Epithelial cell of esophagus (primary cell): ENCODE measurements around the gene KCTD20.
"Not testable (repeated sequence)": the region's sequence is repeated elsewhere in the genome, so short reads cannot be mapped to it uniquely, and the experiment has no call there.

Experiments used
- DNase-seq: peaks from one replicate; pipeline ENCODE4 v3.0.0; 2010; ENCODE audit warnings: low read depth
- H3K4me3 ChIP-seq: 2 replicates; pipeline ENCODE4 v1.5.1; 2011; ENCODE audit warnings: mild to moderate bottlenecking, low read length, control low read depth
- TF ChIP-seq, protein P1 (sequence below): IDR thresholded peaks from 2 replicates; pipeline ENCODE4 v1.5.1; 2011; ENCODE audit warnings: low read depth, mild to moderate bottlenecking, low read length, control low read depth, inconsistent platforms; ENCODE audit not compliant: insufficient read depth; ENCODE audit errors: missing control alignments

KCTD20 gene

DNA sequence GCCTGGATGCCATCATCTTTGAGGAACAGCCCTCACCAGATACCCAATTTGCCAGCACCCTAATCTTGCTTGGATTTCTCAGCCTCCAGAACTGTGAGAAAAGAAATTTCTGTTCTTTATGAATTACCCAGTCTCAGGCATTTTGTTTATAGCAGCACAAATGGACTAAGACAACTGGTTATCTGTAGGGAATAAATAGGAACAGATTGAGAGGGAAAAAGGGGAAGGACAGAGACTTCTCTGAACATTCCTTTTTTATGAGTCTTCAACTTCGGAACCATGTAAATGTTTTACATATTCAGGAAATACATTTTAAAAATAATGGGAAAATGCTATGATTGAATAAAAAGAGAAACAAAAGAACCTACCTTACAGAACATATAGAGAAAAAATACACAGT is 20.9 kb downstream of the KCTD20 start:
- no peak for DNase-seq
- H3K4me3 ChIP-seq = no peak overlapping the region
- TF ChIP-seq, protein P1, sequence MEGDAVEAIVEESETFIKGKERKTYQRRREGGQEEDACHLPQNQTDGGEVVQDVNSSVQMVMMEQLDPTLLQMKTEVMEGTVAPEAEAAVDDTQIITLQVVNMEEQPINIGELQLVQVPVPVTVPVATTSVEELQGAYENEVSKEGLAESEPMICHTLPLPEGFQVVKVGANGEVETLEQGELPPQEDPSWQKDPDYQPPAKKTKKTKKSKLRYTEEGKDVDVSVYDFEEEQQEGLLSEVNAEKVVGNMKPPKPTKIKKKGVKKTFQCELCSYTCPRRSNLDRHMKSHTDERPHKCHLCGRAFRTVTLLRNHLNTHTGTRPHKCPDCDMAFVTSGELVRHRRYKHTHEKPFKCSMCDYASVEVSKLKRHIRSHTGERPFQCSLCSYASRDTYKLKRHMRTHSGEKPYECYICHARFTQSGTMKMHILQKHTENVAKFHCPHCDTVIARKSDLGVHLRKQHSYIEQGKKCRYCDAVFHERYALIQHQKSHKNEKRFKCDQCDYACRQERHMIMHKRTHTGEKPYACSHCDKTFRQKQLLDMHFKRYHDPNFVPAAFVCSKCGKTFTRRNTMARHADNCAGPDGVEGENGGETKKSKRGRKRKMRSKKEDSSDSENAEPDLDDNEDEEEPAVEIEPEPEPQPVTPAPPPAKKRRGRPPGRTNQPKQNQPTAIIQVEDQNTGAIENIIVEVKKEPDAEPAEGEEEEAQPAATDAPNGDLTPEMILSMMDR = no peak

DNA sequence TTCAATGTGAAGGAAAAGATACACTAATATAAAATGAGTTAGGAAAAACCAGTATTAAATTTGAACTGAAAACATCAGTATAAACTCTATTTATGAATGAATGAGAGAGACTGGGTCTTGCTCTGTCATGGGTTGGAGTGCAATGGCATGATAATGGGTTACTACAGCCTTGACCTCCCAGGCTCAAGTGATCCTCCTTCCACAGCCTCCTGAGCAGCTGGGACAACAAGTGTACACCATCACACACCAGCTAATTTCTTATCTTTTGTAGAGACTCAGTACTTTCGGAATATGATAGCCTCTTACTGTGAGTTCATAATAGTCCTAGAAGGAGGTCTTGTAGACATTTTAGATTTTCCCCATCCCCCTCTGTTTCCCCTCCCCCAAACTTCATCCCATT is 21.4 kb downstream of the KCTD20 start:
- DNase-seq = no peak
- H3K4me3 ChIP-seq = no peak overlapping the region
- TF ChIP-seq, protein P1 = no peak

DNA sequence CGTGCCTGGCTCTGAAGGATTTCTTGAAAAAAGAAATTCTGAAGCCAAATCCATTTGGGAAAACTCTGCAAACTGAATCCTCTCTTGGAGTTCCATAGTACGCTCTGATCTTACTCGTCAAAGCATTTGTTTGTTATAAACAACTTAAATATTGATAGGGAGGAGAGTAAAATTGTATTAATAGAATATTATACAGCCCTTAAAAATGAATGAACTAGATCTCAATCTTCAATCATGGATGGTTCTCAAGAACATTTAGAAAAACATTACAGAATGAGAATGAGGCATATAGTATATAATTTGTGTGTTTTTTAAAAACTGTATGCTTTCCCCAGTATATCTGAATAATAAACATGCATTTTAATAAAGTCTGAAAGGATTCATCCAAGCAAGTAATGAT is 24.8 kb downstream of the KCTD20 start:
- no peak for DNase-seq
- TF ChIP-seq, protein P1 = no peak
- no peak overlapping the region for H3K4me3 ChIP-seq

DNA sequence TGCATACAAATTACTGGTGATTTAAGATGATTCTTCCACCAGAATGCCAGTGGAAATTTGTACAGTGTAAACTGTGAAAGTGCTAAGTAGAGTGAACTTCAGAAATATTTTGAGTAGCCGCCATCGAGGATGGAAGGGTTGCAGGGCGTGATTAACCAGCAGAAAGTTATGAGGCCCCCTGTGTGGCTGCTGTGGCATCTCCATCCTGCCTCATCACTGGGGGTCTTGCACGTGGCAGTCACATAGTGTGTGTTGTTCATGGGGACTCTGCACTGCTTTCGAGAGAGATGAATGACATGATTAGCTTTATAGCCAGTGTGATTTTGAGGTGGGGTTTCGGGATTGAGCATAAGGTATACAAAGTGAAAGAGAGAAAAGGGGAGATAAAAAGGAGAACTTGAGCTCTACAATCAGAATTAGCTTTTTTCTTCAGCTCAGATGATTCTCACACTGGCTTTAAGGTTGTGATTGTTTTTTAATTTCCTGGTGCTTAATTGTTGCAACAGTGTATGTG is 26.4 kb downstream of the KCTD20 start:
- TF ChIP-seq, protein P1 = no peak
- DNase-seq = no peak
- no peak overlapping the region for H3K4me3 ChIP-seq

DNA sequence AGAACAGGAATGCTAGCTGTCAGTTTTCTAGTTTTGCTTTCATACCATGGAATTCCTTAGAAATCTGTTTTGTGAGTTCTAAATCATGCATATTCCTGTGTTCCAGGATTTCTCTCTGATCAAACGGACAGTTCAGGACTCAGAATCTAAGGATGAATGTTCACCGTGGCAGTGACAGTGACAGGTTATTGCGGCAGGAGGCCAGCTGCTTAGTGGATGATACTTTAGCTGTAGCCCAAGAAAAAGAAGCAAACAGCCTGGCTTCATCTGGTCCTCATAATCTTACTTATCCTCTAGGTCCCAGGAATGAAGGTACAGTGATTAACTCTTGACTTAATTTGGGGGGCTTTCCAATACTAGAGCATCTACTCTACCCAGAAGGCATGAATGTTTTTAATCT is 27.1 kb downstream of the KCTD20 start:
- TF ChIP-seq, protein P1 = no peak
- DNase-seq = no peak
- no peak overlapping the region for H3K4me3 ChIP-seq

DNA sequence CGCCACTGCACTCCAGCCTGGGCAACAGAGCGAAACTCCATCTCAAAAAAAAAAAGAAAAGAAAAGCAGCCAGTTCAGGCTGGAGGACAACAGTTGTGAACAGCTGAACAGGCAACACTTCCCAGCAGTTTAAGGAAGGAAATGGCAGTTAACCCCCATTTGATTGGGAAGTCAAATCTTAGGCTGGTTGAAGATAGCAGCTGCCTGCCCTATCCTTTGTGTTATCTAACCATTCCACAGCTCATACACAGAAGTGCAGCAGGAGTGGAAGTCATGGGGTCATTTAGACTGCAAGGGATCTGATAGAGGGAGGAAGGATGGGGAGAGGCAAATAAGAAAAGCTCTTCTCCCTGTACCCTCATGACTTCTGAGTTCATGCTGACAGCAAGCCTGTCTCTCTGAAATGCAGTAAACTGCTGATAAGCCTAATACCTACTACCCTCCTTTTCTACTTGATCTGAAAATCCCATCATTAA is 35.3 kb downstream of the KCTD20 start:
- H3K4me3 ChIP-seq = no peak overlapping the region
- TF ChIP-seq, protein P1 = no peak
- no peak for DNase-seq

DNA sequence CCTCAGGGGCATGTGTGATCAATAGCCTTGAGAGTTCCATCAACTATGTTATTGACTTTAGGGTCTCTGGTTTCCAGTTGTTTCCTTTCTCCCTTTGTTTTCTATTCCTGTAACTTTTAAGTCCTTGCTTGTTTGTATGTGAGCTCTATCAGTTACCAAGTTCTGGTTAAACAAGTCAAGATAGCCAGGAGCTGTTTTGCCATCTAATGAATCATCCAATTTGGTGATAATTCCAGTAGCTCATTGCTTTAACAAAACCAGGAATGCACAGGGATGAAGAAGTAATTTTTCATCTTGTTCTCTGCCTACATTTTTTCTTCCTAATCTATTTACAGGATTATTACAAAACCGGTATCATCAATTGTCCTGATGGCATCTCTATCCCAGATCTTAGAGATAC is 36.5 kb downstream of the KCTD20 start:
- no peak overlapping the region for H3K4me3 ChIP-seq
- DNase-seq = peak; percentile 69
- TF ChIP-seq, protein P1 = no peak

DNA sequence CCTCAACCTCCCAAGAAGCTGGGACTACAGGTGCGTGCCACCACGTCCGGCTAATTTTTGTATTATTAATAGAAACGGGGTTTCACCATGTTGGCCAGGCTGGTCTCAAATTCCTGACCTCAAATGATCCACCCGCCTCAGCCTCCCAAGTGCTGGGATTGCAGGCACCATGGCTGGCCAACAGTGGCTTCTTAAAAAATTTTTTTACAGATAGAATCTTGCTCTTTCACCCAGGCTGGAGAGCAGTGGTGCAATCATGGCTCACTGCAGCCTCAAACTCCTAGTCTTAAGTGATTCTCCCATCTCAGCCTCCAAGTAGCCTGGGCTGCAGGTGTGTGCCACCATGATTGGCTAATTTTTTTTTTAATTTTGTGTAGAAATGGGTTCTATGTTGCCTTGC is 40.5 kb downstream of the KCTD20 start:
- not testable (repeated sequence) for DNase-seq, H3K4me3 ChIP-seq
